ENCODE measurements around the gene CRIP3. TPM values are rescaled to one million over a fixed set of nuclear protein-coding genes. Genes with fewer than 3 reads are reported as not detected.

The CRIP3 gene
- total and polyA plus RNA-seq, 2 of the 8 experiments (the other 6 are each of a cell fraction or from before 2014, with no cell fraction given) = 34.0 to 46.3 TPM

GRCh38 chr6:43331470-43331869 is 22.8 kb upstream of the CRIP3 start (continued):
- TF ChIP-seq POU5F1 (IDR thresholded peaks at IDR 0.05; ENCODE audit: low read depth, low read length) = no peak
- no peak for TF ChIP-seq ATF2 (IDR thresholded peaks at IDR 0.05; ENCODE audit: low read length)
- no peak for TF ChIP-seq CHD7 (IDR thresholded peaks at IDR 0.05; ENCODE audit: insufficient replicate concordance, low read length)
